Placental pericyte (primary cell): ENCODE measurements around the gene ZBTB43. TPM values are rescaled to one million over a fixed set of nuclear protein-coding genes. Genes with fewer than 3 reads are reported as not detected.

ENCODE experiments used
- total RNA-seq: library from RNA; depleted of rRNA; stranded (reverse); fragments of >200 nt; gene quantifications from 2 replicates; pipeline ENCODE4 v1.2.3, GENCODE V29; 2012

The ZBTB43 gene
- 10.9 and 14.7 TPM in 2 replicates for total RNA-seq

GRCh38 chr9:126804696-126805553 lies at the start of gene ZBTB43:
Gene ZBTB43, plus strand, starts transcription at chr9:126805040. Its CDS starts 27,470 bp downstream, at chr9:126832510.

GRCh38 chr9:126860077-126860756 lies 55.4 kb downstream of the ZBTB43 start, which contains the start of gene ZBTB34:
Gene ZBTB34, plus strand, starts transcription at chr9:126860639. Its CDS starts 18,761 bp downstream, at chr9:126879400.

Other genes starting within 250 kb of the ZBTB43 start
- gene LMX1B, start 191.1 kb upstream of the ZBTB43 start, total RNA-seq = not detected in 2 replicates
- 9.7 and 10.9 TPM in 2 replicates for gene ZBTB34, start 55.6 kb downstream of the ZBTB43 start, total RNA-seq
- 0.88 and 1.0 TPM in 2 replicates for gene RALGPS1, start 109.7 kb downstream of the ZBTB43 start, total RNA-seq